ENCODE data around the gene PTPN1. TPM values are rescaled to one million over a fixed set of nuclear protein-coding genes. Genes with fewer than 3 reads are reported as not detected.
A peak's percentile ranks its signal among the peaks of the same experiment; 100 is the strongest.

The PTPN1 gene
- total RNA-seq, 2 experiments from 2014 or later: 79.6 to 80.5 TPM

GRCh38 chr20:50586531-50587232 is 76.5 kb downstream of the PTPN1 start:
- Mint-ChIP-seq H3K4me3 (no peak overlapping the region), H3K27ac (peak overlapping the region; percentile 27), H3K9me3 (no peaks in the 10 kb centered on the region), H3K4me1 (peaks cover 3% of the 10 kb centered on the region), H3K27me3 (no peaks in the 10 kb centered on the region), H3K36me3 (ENCODE audit: low read depth) (peaks cover 48% of the 10 kb centered on the region)
- ChIA-PET CTCF (interaction anchor here (1.1 to 1.7 kb wide), 4 partner anchors 9 to 302 kb away, joined by 3 read pairs; no protein-coding TSS in a partner anchor), POLR2A (interaction anchor here (0.6 kb wide), 1 partner anchor 75 kb away, joined by 3 read pairs; no protein-coding TSS in a partner anchor)
- DNase-seq: no peak

- Mint-ChIP-seq H3K4me3 (no peak overlapping the region), H3K27ac (no peak overlapping the region), H3K27me3 (no peaks in the 10 kb centered on the region), H3K36me3 (ENCODE audit: low read depth) (peaks cover 41% of the 10 kb centered on the region), H3K4me1 (peaks cover 3% of the 10 kb centered on the region), H3K9me3 (no peaks in the 10 kb centered on the region)
- POLR2A ChIA-PET: no interaction called here
- CTCF ChIA-PET: interaction anchor here (0.5 to 2.1 kb wide), 13 partner anchors 9 to 303 kb away, joined by 3 to 12 read pairs (median 5); no protein-coding TSS in a partner anchor
- no peak for DNase-seq
Measured at GRCh38 chr20:50587291-50587961, 77.2 kb downstream of the PTPN1 start.

GRCh38 chr20:50588034-50588736 is 78.0 kb downstream of the PTPN1 start:
- DNase-seq: peak; percentile 76
- Mint-ChIP-seq H3K36me3 (ENCODE audit: low read depth) (peaks cover 33% of the 10 kb centered on the region), H3K4me1 (peaks cover 3% of the 10 kb centered on the region), H3K9me3 (no peaks in the 10 kb centered on the region), H3K27me3 (no peaks in the 10 kb centered on the region), H3K4me3 (no peak overlapping the region), H3K27ac (peak overlapping the region; percentile 45)
- POLR2A ChIA-PET: interaction anchor here (1.1 kb wide), 1 partner anchor 76 kb away, joined by 3 read pairs; no protein-coding TSS in a partner anchor
- CTCF ChIA-PET: interaction anchor here (0.6 to 2.1 kb wide), 20 partner anchors 9 to 1523 kb away, joined by 3 to 12 read pairs (median 4); no protein-coding TSS in a partner anchor

- CTCF ChIA-PET: interaction anchor here (0.6 to 2.1 kb wide), 7 partner anchors 9 to 404 kb away, joined by 3 to 12 read pairs (median 5); no protein-coding TSS in a partner anchor
- Mint-ChIP-seq H3K4me3 (no peak overlapping the region), H3K27ac (no peak overlapping the region), H3K27me3 (no peaks in the 10 kb centered on the region), H3K4me1 (no peaks in the 10 kb centered on the region), H3K36me3 (ENCODE audit: low read depth) (peaks cover 28% of the 10 kb centered on the region), H3K9me3 (no peaks in the 10 kb centered on the region)
- POLR2A ChIA-PET: no interaction called here
- no peak for DNase-seq
Measured at GRCh38 chr20:50589548-50590347, 79.6 kb downstream of the PTPN1 start.

- no peaks in the 10 kb centered on the region for H3K9me3 Mint-ChIP-seq
- peaks cover 22% of the 10 kb centered on the region for H3K36me3 Mint-ChIP-seq (ENCODE audit: low read depth)
- CTCF ChIA-PET: interaction anchor here (0.6 kb wide), 1 partner anchor 44 kb away, joined by 3 read pairs; no protein-coding TSS in a partner anchor
- DNase-seq: no peak
- POLR2A ChIA-PET: no interaction called here
- no peak overlapping the region for H3K4me3 Mint-ChIP-seq
- no peaks in the 10 kb centered on the region for H3K27me3 Mint-ChIP-seq
- no peaks in the 10 kb centered on the region for H3K4me1 Mint-ChIP-seq
- no peak overlapping the region for H3K27ac Mint-ChIP-seq
Measured at GRCh38 chr20:50590348-50590664, 80.1 kb downstream of the PTPN1 start.

GRCh38 chr20:50591233-50591852 is 81.2 kb downstream of the PTPN1 start:
- ChIA-PET POLR2A (no interaction called here), CTCF (interaction anchor here (0.6 to 0.9 kb wide), 2 partner anchors 158 to 202 kb away, joined by 3 read pairs; no protein-coding TSS in a partner anchor)
- no peak overlapping the region for H3K4me3 Mint-ChIP-seq
- H3K36me3 Mint-ChIP-seq (ENCODE audit: low read depth): peaks cover 14% of the 10 kb centered on the region
- H3K9me3 Mint-ChIP-seq: no peaks in the 10 kb centered on the region
- H3K27me3 Mint-ChIP-seq: no peaks in the 10 kb centered on the region
- DNase-seq: no peak
- H3K27ac Mint-ChIP-seq: no peak overlapping the region
- no peaks in the 10 kb centered on the region for H3K4me1 Mint-ChIP-seq

- Mint-ChIP-seq H3K4me1 (no peaks in the 10 kb centered on the region), H3K27ac (no peak overlapping the region), H3K36me3 (ENCODE audit: low read depth) (peaks cover 5% of the 10 kb centered on the region), H3K4me3 (no peak overlapping the region), H3K27me3 (no peaks in the 10 kb centered on the region), H3K9me3 (no peaks in the 10 kb centered on the region)
- no peak for DNase-seq
- ChIA-PET CTCF (interaction anchor here (0.6 to 0.9 kb wide), 2 partner anchors 144 to 157 kb away, joined by 3 read pairs; no protein-coding TSS in a partner anchor), POLR2A (interaction anchor here (0.9 to 1.0 kb wide), 2 partner anchors 12 to 22 kb away, joined by 3 to 4 read pairs; no protein-coding TSS in a partner anchor)
Measured at GRCh38 chr20:50592282-50593004, 82.3 kb downstream of the PTPN1 start.

- DNase-seq: no peak
- H3K27ac Mint-ChIP-seq: no peak overlapping the region
- H3K9me3 Mint-ChIP-seq: no peaks in the 10 kb centered on the region
- H3K27me3 Mint-ChIP-seq: no peaks in the 10 kb centered on the region
- CTCF ChIA-PET: interaction anchor here (0.6 kb wide), 1 partner anchor 145 kb away, joined by 3 read pairs; no protein-coding TSS in a partner anchor
- peaks cover 5% of the 10 kb centered on the region for H3K36me3 Mint-ChIP-seq (ENCODE audit: low read depth)
- POLR2A ChIA-PET: interaction anchor here (0.9 to 1.0 kb wide), 2 partner anchors 11 to 23 kb away, joined by 3 to 4 read pairs; no protein-coding TSS in a partner anchor
- H3K4me1 Mint-ChIP-seq: no peaks in the 10 kb centered on the region
- no peak overlapping the region for H3K4me3 Mint-ChIP-seq
Measured at GRCh38 chr20:50593005-50593335, 82.8 kb downstream of the PTPN1 start.

- H3K27ac Mint-ChIP-seq: no peak overlapping the region
- POLR2A ChIA-PET: no interaction called here
- no peaks in the 10 kb centered on the region for H3K27me3 Mint-ChIP-seq
- H3K36me3 Mint-ChIP-seq (ENCODE audit: low read depth): no peaks in the 10 kb centered on the region
- H3K9me3 Mint-ChIP-seq: no peaks in the 10 kb centered on the region
- CTCF ChIA-PET: no interaction called here
- H3K4me1 Mint-ChIP-seq: no peaks in the 10 kb centered on the region
- DNase-seq: no peak
- no peak overlapping the region for H3K4me3 Mint-ChIP-seq
Measured at GRCh38 chr20:50594231-50594590, 84.0 kb downstream of the PTPN1 start.

GRCh38 chr20:50594591-50595432 is 84.6 kb downstream of the PTPN1 start:
- ChIA-PET POLR2A (no interaction called here), CTCF (interaction anchor here (0.9 kb wide), 1 partner anchor 155 kb away, joined by 3 read pairs; no protein-coding TSS in a partner anchor)
- DNase-seq: no peak
- Mint-ChIP-seq H3K4me1 (no peaks in the 10 kb centered on the region), H3K36me3 (ENCODE audit: low read depth) (no peaks in the 10 kb centered on the region), H3K27me3 (peaks cover under 1% of the 10 kb centered on the region), H3K9me3 (no peaks in the 10 kb centered on the region), H3K4me3 (no peak overlapping the region), H3K27ac (no peak overlapping the region)

GRCh38 chr20:50595433-50595895 is 85.3 kb downstream of the PTPN1 start:
- H3K36me3 Mint-ChIP-seq (ENCODE audit: low read depth): no peaks in the 10 kb centered on the region
- no peak for DNase-seq
- no peak overlapping the region for H3K4me3 Mint-ChIP-seq
- CTCF ChIA-PET: interaction anchor here (0.9 kb wide), 1 partner anchor 154 kb away, joined by 3 read pairs; no protein-coding TSS in a partner anchor
- H3K27ac Mint-ChIP-seq: no peak overlapping the region
- no peaks in the 10 kb centered on the region for H3K9me3 Mint-ChIP-seq
- H3K27me3 Mint-ChIP-seq: peaks cover 2% of the 10 kb centered on the region
- H3K4me1 Mint-ChIP-seq: no peaks in the 10 kb centered on the region
- POLR2A ChIA-PET: no interaction called here

Measured in activated CD4-positive, alpha-beta memory T cell treated with anti-CD3 and anti-CD28 coated beads, Interleukin-2, amount 10 ng/mL, durations not matched to agents 7 days and 5 days (primary cell).